Putamen (tissue), 1 donor: ENCODE data around the gene KHSRP.
"Not testable (repeated sequence)": the region's sequence is repeated elsewhere in the genome, so short reads cannot be mapped to it uniquely, and the experiment has no call there.

ENCODE experiments used
- DNase-seq: peaks from one replicate; pipeline ENCODE4 v3.0.0-alpha.2; 2016; ENCODE audit warnings: low spot score

Gene KHSRP

DNA sequence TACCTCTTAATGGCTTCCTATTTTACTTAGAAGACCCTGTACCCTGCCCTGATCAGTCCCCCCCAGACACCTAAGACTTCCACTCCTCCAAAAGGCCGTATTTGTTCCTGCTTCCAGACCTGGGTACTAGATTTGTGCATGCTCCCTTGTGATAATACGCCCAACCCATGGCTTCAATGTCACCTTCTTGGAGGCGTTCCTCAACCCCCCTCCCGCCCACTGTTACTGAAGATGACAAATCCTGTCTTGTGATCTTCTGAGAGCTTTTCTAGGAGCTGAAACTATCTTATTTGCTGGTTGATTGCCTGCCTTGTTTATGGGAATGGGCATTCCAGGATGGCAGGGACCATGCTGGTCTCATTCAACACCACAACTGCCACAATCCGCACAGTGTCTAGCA lies 25.6 kb upstream of the KHSRP start:
- peak; percentile 78 for DNase-seq

DNA sequence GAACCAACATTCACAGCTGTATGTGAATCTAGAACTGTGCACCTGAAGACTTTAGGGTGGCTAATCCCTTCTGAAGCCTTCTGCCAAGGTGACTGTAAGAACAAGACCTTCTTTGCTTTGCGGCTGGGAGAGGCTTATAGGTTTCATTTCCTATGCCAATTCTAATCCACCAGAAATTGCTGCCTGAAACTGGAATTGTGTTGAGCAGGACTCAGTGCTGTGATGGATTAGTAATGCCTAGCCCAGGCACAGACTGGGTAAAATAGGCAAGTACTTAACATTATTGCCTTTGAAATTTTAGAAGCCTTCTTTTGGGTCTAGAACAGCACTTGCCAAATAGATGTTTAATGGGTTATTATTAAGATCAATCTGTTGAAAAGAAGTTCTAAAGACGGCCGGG lies 23.4 kb upstream of the KHSRP start:
- DNase-seq: no peak

DNA sequence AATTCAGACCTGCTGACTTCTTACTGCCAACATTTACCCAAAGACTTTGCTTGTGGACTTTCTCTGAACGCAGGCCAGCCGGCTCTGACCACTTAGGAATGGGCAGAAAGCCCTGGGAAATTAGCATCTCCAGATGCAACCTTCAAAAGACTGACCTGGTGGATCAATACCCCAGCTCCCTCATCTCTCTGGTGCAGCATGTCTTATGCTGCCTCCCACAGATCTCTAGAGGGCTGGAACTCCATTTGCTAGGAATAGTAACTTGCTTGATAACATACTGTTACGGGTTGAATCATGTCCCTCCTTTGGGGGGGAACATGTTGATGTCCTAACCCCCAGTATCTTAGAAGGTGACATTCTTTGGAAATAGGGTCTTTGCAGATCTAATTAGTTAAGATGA lies 21.8 kb upstream of the KHSRP start:
- DNase-seq: no peak

GRCh38 chr19:6443986-6444385 lies 19.4 kb upstream of the KHSRP start:
- no peak for DNase-seq

- DNase-seq: no peak
Observed at GRCh38 chr19:6442087-6442688, 17.6 kb upstream of the KHSRP start.

GRCh38 chr19:6440905-6441304 lies 16.3 kb upstream of the KHSRP start:
- DNase-seq: no peak

- DNase-seq: no peak
Observed at GRCh38 chr19:6439743-6440142, 15.1 kb upstream of the KHSRP start.

GRCh38 chr19:6433663-6434062 lies 9.1 kb upstream of the KHSRP start, which contains the start of gene SLC25A41:
Gene SLC25A41, minus strand, starts transcription at chr19:6433763. Its CDS starts 70 bp downstream, at chr19:6433693.
- DNase-seq: no peak

DNA sequence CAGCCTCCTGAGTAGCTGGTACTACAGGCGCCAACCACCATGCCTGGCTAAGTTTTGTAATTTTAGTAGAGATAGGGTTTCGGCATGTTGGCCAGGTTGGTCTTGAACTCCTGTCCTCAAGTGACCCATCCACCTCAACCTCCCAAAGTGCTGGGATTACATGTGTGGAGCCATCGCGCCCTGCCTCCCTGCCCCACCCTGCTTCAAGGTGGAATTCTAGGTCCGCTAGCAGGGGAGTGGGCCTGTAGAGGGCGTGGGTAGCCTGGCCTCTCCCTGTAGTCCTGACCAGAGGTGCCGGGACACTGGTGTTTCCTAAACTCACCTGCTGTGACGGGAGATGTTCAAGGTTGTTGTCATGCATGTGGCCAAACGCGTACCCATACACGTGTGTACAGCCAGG lies 8.6 kb upstream of the KHSRP start:
- no peak for DNase-seq

- DNase-seq: no peak
Observed at GRCh38 chr19:6431891-6432290, 7.3 kb upstream of the KHSRP start.

- no peak for DNase-seq
Observed at GRCh38 chr19:6429419-6430221, 5.0 kb upstream of the KHSRP start.

DNA sequence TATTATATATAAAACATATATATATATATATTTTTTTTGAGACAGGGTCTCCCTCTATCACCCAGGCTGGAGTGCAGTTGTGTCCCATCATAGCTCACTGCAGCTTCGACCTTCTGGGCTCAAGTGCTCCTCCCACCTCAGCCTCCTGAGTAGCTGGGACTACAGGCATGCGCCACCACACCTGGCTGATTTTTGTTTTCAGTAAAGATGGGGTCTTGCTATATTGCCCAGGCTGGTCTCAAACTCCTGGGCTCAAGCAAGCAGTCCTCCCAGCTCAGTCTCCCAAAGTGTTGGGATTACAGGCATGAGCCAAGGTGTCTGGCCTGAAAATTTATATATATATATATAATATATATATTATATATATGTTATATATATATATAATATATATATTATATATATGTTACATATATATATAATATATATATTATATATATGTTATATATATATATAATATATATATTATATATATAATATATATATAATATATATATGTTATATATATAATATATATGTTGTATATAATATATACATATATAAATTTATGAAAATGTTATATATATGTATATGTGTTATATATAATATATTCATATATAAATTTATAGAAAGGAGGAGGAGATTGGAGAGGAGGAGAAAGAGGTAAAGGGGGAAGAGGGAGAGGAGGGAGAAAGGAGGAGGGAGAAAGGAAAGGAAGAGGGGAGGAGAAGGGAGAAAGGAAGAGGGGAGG lies 4.2 kb upstream of the KHSRP start:
- DNase-seq: not testable (repeated sequence)

GRCh38 chr19:6427131-6427530 lies 2.5 kb upstream of the KHSRP start:
- DNase-seq: no peak

DNA sequence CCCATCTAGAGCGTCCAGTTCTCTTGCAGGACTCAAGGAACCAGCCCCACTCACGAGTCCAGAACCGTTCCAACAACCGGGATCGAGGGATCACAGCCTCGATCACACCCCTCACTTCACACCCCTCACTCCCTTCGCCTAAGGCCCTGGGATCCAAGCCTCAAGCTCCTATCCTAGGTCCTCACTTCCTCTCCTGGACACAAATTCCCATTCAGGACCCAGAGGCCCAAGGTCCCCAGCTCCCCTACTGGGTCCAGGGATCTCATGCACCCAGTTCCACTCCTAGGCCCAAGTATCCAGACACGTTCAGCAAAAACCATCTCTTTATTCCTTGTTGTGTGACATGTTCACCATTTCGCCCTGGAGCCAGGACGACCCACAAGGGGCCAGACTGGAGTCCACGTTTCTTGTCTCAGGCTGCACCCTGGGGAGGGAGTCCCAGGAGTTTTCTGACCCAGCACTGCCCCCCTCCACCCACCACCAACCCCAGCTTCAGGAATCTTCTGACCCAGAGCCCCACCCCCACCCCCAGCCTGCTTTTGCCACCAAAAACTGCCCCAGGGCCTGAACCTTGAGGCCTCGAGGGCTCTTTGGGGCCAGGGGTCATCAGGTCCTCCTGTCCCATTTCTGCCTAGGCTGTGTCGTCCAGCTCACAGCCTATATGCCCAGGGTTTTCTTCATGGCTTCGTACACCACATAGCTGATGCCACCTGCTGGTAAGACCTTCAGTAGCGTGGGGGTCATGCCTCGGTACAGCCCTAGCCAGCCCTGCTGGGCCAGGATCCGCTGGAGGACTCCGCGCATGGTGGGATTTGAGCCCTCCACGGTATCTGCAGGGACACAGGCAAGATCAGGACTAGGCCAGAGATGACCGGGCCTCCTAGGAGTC lies 1.4 kb upstream of the KHSRP start:
- DNase-seq: no peak

DNA sequence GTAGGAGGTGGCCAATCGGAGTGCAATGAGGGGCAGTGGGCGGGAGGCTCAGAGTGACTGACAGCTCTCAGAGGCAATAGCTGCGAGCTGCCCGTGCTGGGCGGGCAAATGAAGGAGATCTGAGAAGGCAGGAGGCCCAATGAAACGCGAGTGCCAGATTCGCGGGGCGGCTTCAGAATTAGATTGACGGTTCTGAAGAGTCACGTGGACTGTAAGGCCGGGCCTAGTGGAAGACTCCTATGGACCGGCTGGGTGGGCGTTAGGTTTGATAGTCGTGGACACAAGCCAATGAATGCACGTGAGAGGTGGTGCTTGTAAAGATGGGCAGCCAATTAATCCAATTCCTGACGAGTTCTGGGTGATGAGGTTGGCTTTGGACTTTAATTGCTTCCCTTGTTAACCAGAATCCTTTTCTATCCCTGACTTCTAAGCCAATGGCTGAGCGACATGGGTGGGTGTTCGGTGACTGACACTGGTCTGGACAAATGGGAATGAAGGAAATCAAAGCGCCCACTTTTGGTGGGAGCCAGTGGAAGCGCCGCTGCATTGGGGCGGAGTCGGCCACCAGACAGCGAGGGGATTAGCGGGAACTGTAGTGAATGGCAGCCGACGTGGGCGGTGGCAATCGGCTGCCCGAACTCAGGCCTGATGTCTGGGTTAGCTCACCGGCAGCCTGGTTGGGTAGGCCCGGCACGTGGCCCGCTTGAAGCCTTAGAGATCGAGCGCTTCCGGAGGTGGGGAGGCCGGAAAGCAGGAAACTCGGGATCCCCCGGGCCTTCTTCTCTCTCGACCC lies 524 bp upstream of the KHSRP start:
- DNase-seq: peak; percentile 100

GRCh38 chr19:6423499-6424194 lies 964 bp downstream of the KHSRP start:
- DNase-seq: no peak

GRCh38 chr19:6421075-6422014 lies 3.3 kb downstream of the KHSRP start:
- no peak for DNase-seq

- no peak for DNase-seq
Observed at GRCh38 chr19:6418562-6418932, 6.1 kb downstream of the KHSRP start.
